Endothelial cell (in vitro differentiated cells): ENCODE measurements around the gene PLD1. TPM values are rescaled to one million over a fixed set of nuclear protein-coding genes. Genes with fewer than 3 reads are reported as not detected.

ENCODE experiments used
- DNase-seq: peaks from one replicate; pipeline ENCODE4 v3.0.0; 2021; ENCODE audit warnings: low spot score
- H3K27ac Mint-ChIP-seq: one replicate; pipeline ENCODE4 v1.8.0; 2021; ENCODE audit warnings: mixed read lengths, inconsistent platforms; ENCODE audit not compliant: unreplicated experiment
- H3K27me3 Mint-ChIP-seq: one replicate; pipeline ENCODE4 v1.8.0; 2021; ENCODE audit warnings: mild to moderate bottlenecking, moderate library complexity, mixed read lengths, inconsistent platforms; ENCODE audit not compliant: unreplicated experiment
- H3K36me3 Mint-ChIP-seq: one replicate; pipeline ENCODE4 v1.8.0; 2021; ENCODE audit warnings: mild to moderate bottlenecking, low read depth, mixed read lengths, inconsistent platforms; ENCODE audit not compliant: unreplicated experiment
- H3K4me1 Mint-ChIP-seq: one replicate; pipeline ENCODE4 v1.8.0; 2021; ENCODE audit warnings: mild to moderate bottlenecking, mixed read lengths, inconsistent platforms; ENCODE audit not compliant: unreplicated experiment
- H3K4me3 Mint-ChIP-seq: one replicate; pipeline ENCODE4 v1.8.0; 2021; ENCODE audit warnings: mild to moderate bottlenecking, mixed read lengths, inconsistent platforms; ENCODE audit not compliant: unreplicated experiment
- H3K9me3 Mint-ChIP-seq: one replicate; pipeline ENCODE4 v1.8.0; 2021; ENCODE audit warnings: mixed read lengths, inconsistent platforms; ENCODE audit not compliant: unreplicated experiment
- CTCF ChIP-seq: fragments of 200-600 bp; sonication (generic); IDR thresholded peaks from one replicate; pipeline ENCODE4 v1.5.0; 2021; ENCODE audit warnings: antibody characterized with exemption; ENCODE audit not compliant: unreplicated experiment
- total RNA-seq: library from RNA; stranded (reverse); fragmentation: NEBNext Ultra II Directional; extraction: Animal tissue kit (Norgen Biotek cat#: 25700); gene quantifications from one replicate; pipeline ENCODE4 v1.2.1, GENCODE V29; 2021; ENCODE audit not compliant: unreplicated experiment

Gene PLD1
- total RNA-seq, 1 donor from 2014 or later, result 61.5 TPM

DNA sequence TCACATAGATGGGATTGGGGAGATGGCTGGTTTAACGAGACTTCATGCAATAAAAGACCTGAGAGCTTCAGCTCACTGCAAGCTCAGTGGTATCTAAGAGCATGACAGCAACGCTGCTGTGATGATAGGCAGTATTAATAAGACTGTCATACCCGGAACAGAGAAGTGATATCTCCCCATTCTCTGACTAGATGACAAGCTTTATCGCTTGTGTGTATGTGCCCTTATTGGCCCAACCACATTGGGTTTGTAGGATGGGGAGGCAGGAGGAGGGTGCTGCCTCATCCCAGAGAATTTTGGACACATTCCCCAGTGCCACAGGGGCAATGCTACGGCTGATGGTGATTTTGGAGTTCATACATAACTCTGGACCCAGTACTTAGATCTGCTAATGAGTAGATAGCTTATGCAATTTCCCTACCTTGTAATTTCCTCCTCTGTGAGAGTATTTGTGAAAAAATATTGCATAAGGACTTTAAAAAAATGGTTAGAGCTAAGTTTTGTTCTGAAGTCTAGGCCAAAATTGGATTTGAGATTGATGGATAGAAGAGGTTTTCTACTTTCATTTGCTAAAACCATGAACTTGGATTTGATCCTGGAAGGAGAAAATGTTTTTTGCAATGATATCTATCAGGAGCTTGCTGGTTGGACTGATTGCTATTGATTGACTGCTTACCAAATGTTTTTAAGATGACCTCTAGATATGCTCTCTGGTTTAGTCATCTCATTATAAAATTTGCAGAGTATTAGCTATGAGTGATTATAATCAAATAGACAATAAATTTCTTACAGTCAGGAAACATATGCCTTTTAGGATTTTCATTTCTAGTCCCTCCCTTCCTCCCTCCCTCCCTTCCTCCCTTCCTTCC lies 18.9 kb upstream of the PLD1 start:
- Mint-ChIP-seq H3K27me3 (peaks cover 2% of the 10 kb centered on the region), H3K9me3 (no peaks in the 10 kb centered on the region), H3K36me3 (peaks cover under 1% of the 10 kb centered on the region), H3K4me1 (peaks cover 57% of the 10 kb centered on the region), H3K4me3 (no peak overlapping the region), H3K27ac (no peak overlapping the region)
- no peak for TF ChIP-seq CTCF
- DNase-seq, result no peak

- Mint-ChIP-seq H3K27ac (no peak overlapping the region), H3K4me3 (no peak overlapping the region), H3K9me3 (no peaks in the 10 kb centered on the region), H3K27me3 (peaks cover 2% of the 10 kb centered on the region), H3K36me3 (peaks cover 4% of the 10 kb centered on the region), H3K4me1 (peaks cover 63% of the 10 kb centered on the region)
- TF ChIP-seq CTCF, result no peak
- DNase-seq, result no peak
Observed at GRCh38 chr3:171827836-171828458, 17.7 kb upstream of the PLD1 start.

GRCh38 chr3:171827385-171827784 lies 17.1 kb upstream of the PLD1 start:
- TF ChIP-seq CTCF, result no peak
- peaks cover 68% of the 10 kb centered on the region for H3K4me1 Mint-ChIP-seq
- peaks cover 2% of the 10 kb centered on the region for H3K27me3 Mint-ChIP-seq
- no peak overlapping the region for H3K27ac Mint-ChIP-seq
- H3K36me3 Mint-ChIP-seq, result peaks cover 4% of the 10 kb centered on the region
- no peak for DNase-seq
- no peaks in the 10 kb centered on the region for H3K9me3 Mint-ChIP-seq
- H3K4me3 Mint-ChIP-seq, result no peak overlapping the region

DNA sequence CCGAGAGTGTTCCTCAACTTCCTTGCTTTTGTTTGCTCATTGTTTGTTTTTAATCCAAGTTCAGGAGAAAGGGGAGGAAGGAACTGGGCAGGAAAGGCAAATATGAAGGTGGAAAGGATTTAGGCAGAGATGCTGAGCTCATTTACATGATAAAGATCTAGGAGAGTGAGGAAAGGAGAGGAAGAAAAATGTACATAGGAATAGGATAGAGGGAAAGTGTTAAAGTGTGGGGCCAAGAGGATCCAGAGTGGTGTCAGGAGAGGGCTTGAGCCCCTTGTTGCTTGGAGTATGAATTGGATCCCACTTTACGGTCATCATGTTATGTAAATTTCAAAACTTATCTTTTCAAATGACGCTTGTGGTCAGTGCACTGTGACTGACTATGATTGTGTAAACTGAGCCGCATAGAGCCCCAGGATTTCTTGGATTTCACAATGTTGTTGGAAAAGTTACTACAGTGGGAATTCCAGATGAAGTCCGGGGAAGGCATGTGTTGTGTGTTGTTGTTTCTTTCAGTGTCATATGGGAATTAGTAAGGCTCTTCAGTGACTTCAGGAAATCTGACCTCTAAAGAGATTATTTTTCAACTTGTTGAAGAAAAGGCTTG lies 15.0 kb upstream of the PLD1 start:
- DNase-seq, result no peak
- Mint-ChIP-seq H3K9me3 (no peaks in the 10 kb centered on the region), H3K27ac (peak overlapping the region; percentile 81), H3K4me3 (peak overlapping the region; percentile 2), H3K36me3 (peaks cover 4% of the 10 kb centered on the region), H3K27me3 (peaks cover 2% of the 10 kb centered on the region), H3K4me1 (peaks cover 76% of the 10 kb centered on the region)
- TF ChIP-seq CTCF, result no peak
